ENCODE results near the gene HMGCR.

DNA sequence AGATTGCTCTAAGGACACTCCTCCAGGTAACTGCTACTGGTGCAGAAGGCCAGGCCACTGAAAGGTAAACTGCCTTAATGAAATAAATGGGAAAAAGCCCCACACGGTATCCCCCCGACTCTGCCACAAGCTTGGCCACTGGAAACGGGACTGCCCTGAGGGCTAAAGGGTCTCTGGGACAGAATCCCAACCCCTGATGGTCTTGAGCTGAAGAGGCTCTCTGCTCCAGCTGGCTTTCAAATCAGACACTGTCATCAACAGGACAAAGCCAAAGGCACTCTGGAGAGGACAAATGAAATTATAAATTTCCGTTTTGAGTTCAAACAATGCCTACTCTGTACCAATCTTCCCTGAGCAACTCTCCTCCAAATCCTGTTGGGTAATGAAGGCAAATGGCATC, 33.6 kb upstream of the HMGCR start:
- TF ChIP-seq, protein P1, sequence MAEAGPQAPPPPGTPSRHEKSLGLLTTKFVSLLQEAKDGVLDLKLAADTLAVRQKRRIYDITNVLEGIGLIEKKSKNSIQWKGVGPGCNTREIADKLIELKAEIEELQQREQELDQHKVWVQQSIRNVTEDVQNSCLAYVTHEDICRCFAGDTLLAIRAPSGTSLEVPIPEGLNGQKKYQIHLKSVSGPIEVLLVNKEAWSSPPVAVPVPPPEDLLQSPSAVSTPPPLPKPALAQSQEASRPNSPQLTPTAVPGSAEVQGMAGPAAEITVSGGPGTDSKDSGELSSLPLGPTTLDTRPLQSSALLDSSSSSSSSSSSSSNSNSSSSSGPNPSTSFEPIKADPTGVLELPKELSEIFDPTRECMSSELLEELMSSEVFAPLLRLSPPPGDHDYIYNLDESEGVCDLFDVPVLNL (CRISPR knock-in tag; IDR thresholded peaks at IDR 0.05; ENCODE audit: borderline replicate concordance, low read depth), result no peak
- TF ChIP-seq JUN (CRISPR knock-in tag; IDR thresholded peaks at IDR 0.05), result no peak
- TF ChIP-seq, protein P2, sequence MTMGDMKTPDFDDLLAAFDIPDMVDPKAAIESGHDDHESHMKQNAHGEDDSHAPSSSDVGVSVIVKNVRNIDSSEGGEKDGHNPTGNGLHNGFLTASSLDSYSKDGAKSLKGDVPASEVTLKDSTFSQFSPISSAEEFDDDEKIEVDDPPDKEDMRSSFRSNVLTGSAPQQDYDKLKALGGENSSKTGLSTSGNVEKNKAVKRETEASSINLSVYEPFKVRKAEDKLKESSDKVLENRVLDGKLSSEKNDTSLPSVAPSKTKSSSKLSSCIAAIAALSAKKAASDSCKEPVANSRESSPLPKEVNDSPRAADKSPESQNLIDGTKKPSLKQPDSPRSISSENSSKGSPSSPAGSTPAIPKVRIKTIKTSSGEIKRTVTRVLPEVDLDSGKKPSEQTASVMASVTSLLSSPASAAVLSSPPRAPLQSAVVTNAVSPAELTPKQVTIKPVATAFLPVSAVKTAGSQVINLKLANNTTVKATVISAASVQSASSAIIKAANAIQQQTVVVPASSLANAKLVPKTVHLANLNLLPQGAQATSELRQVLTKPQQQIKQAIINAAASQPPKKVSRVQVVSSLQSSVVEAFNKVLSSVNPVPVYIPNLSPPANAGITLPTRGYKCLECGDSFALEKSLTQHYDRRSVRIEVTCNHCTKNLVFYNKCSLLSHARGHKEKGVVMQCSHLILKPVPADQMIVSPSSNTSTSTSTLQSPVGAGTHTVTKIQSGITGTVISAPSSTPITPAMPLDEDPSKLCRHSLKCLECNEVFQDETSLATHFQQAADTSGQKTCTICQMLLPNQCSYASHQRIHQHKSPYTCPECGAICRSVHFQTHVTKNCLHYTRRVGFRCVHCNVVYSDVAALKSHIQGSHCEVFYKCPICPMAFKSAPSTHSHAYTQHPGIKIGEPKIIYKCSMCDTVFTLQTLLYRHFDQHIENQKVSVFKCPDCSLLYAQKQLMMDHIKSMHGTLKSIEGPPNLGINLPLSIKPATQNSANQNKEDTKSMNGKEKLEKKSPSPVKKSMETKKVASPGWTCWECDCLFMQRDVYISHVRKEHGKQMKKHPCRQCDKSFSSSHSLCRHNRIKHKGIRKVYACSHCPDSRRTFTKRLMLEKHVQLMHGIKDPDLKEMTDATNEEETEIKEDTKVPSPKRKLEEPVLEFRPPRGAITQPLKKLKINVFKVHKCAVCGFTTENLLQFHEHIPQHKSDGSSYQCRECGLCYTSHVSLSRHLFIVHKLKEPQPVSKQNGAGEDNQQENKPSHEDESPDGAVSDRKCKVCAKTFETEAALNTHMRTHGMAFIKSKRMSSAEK (CRISPR knock-in tag; IDR thresholded peaks at IDR 0.05; ENCODE audit: borderline replicate concordance), result no peak
- no peak for TF ChIP-seq TCF7 (CRISPR knock-in tag; IDR thresholded peaks at IDR 0.05; ENCODE audit: low read depth)
- TF ChIP-seq, protein P3, sequence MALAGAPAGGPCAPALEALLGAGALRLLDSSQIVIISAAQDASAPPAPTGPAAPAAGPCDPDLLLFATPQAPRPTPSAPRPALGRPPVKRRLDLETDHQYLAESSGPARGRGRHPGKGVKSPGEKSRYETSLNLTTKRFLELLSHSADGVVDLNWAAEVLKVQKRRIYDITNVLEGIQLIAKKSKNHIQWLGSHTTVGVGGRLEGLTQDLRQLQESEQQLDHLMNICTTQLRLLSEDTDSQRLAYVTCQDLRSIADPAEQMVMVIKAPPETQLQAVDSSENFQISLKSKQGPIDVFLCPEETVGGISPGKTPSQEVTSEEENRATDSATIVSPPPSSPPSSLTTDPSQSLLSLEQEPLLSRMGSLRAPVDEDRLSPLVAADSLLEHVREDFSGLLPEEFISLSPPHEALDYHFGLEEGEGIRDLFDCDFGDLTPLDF (CRISPR knock-in tag; IDR thresholded peaks at IDR 0.05), result no peak
- TF ChIP-seq, protein P4, sequence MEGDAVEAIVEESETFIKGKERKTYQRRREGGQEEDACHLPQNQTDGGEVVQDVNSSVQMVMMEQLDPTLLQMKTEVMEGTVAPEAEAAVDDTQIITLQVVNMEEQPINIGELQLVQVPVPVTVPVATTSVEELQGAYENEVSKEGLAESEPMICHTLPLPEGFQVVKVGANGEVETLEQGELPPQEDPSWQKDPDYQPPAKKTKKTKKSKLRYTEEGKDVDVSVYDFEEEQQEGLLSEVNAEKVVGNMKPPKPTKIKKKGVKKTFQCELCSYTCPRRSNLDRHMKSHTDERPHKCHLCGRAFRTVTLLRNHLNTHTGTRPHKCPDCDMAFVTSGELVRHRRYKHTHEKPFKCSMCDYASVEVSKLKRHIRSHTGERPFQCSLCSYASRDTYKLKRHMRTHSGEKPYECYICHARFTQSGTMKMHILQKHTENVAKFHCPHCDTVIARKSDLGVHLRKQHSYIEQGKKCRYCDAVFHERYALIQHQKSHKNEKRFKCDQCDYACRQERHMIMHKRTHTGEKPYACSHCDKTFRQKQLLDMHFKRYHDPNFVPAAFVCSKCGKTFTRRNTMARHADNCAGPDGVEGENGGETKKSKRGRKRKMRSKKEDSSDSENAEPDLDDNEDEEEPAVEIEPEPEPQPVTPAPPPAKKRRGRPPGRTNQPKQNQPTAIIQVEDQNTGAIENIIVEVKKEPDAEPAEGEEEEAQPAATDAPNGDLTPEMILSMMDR (IDR thresholded peaks at IDR 0.05), result no peak
- no peak for TF ChIP-seq FOXJ3 (CRISPR knock-in tag; IDR thresholded peaks at IDR 0.05; ENCODE audit: borderline replicate concordance)
- no peak for TF ChIP-seq SP1 (CRISPR knock-in tag; conservative IDR thresholded peaks at IDR 0.05)
- TF ChIP-seq, protein P5, sequence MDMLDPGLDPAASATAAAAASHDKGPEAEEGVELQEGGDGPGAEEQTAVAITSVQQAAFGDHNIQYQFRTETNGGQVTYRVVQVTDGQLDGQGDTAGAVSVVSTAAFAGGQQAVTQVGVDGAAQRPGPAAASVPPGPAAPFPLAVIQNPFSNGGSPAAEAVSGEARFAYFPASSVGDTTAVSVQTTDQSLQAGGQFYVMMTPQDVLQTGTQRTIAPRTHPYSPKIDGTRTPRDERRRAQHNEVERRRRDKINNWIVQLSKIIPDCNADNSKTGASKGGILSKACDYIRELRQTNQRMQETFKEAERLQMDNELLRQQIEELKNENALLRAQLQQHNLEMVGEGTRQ (CRISPR knock-in tag; IDR thresholded peaks at IDR 0.05), result no peak
- TF ChIP-seq, protein P6, sequence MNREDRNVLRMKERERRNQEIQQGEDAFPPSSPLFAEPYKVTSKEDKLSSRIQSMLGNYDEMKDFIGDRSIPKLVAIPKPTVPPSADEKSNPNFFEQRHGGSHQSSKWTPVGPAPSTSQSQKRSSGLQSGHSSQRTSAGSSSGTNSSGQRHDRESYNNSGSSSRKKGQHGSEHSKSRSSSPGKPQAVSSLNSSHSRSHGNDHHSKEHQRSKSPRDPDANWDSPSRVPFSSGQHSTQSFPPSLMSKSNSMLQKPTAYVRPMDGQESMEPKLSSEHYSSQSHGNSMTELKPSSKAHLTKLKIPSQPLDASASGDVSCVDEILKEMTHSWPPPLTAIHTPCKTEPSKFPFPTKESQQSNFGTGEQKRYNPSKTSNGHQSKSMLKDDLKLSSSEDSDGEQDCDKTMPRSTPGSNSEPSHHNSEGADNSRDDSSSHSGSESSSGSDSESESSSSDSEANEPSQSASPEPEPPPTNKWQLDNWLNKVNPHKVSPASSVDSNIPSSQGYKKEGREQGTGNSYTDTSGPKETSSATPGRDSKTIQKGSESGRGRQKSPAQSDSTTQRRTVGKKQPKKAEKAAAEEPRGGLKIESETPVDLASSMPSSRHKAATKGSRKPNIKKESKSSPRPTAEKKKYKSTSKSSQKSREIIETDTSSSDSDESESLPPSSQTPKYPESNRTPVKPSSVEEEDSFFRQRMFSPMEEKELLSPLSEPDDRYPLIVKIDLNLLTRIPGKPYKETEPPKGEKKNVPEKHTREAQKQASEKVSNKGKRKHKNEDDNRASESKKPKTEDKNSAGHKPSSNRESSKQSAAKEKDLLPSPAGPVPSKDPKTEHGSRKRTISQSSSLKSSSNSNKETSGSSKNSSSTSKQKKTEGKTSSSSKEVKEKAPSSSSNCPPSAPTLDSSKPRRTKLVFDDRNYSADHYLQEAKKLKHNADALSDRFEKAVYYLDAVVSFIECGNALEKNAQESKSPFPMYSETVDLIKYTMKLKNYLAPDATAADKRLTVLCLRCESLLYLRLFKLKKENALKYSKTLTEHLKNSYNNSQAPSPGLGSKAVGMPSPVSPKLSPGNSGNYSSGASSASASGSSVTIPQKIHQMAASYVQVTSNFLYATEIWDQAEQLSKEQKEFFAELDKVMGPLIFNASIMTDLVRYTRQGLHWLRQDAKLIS (CRISPR knock-in tag; IDR thresholded peaks at IDR 0.05; ENCODE audit: borderline replicate concordance), result no peak
- TF ChIP-seq, protein P7, sequence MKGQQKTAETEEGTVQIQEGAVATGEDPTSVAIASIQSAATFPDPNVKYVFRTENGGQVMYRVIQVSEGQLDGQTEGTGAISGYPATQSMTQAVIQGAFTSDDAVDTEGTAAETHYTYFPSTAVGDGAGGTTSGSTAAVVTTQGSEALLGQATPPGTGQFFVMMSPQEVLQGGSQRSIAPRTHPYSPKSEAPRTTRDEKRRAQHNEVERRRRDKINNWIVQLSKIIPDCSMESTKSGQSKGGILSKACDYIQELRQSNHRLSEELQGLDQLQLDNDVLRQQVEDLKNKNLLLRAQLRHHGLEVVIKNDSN (CRISPR knock-in tag; IDR thresholded peaks at IDR 0.05), result no peak
- TF ChIP-seq FOXK1 (CRISPR knock-in tag; IDR thresholded peaks at IDR 0.05), result no peak
- no peak for TF ChIP-seq ELF4 (CRISPR knock-in tag; IDR thresholded peaks at IDR 0.05; ENCODE audit: low read depth)
- no peak for TF ChIP-seq ZNF263 (CRISPR knock-in tag; IDR thresholded peaks at IDR 0.05; ENCODE audit: low read depth)

Measured in WTC11 (cell line).